22Rv1 (cell line): ENCODE results near the gene KRT73.

Experiments
- ZFX ChIP-seq: fragments of 450-650 bp; IDR thresholded peaks from 2 replicates; pipeline ENCODE4 v1.6.1; 2017; ENCODE audit warnings: antibody characterized with exemption, borderline replicate concordance
- TF ChIP-seq, protein P1 (sequence below): fragments of 450-650 bp; IDR thresholded peaks from 2 replicates; pipeline ENCODE4 v1.5.1; 2017; ENCODE audit warnings: mild to moderate bottlenecking

DNA sequence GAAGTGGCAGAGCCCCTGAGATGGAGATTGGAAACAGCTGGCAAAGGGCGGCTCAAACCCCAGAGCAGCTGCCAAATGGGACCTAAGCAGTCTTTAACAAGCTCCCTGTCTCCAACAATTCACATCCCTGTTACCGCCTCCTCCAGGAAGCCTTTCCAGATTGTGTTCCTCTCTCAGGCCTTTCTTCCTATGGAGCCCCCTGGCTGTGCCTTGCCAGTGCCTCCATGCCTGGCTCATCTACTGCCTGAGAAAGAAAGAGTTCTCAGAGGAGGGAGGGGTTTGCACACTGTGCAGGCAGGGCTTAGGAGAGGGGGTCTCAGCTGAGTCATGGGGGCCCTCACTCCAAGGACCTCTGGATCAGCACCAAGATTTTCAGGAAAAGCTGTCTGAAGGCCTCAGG, 35.9 kb downstream of the KRT73 start:
- TF ChIP-seq, protein P1, sequence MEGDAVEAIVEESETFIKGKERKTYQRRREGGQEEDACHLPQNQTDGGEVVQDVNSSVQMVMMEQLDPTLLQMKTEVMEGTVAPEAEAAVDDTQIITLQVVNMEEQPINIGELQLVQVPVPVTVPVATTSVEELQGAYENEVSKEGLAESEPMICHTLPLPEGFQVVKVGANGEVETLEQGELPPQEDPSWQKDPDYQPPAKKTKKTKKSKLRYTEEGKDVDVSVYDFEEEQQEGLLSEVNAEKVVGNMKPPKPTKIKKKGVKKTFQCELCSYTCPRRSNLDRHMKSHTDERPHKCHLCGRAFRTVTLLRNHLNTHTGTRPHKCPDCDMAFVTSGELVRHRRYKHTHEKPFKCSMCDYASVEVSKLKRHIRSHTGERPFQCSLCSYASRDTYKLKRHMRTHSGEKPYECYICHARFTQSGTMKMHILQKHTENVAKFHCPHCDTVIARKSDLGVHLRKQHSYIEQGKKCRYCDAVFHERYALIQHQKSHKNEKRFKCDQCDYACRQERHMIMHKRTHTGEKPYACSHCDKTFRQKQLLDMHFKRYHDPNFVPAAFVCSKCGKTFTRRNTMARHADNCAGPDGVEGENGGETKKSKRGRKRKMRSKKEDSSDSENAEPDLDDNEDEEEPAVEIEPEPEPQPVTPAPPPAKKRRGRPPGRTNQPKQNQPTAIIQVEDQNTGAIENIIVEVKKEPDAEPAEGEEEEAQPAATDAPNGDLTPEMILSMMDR = no peak
- TF ChIP-seq ZFX = no peak
